ENCODE results near the gene SEC14L5.

Gene SEC14L5

DNA sequence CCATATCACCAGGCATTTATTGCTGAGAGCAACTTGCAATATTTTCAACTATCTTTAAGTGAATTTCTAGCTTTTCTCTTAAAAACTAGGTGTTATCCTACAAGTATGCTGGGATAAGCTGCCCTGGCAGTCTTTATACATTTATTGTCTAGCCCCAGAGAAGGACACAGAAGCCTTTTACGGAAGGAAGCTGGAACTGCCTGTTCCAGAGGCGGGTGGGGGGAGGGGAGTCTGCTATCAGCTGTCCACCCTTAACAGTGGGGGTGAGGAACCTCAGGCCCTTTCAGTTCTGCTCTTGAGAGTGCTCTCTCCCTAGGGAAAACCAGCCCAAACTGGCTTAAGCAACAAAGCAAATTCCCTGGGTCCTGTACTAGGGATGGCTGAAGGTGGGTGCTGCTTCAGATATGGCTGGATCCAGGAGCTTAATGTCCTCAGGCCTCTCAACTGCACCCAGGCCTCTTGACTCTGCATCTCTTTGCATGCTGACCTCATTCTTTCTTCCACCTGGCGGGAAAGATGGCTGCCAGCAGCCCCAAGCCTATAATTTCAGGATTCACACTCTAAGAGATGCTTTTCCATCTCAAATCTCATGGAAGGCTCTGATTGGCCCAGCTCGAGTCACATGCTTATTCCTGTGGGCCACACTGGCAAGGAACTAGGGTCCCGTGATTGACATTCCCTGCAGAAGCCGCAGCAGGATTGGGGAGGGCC lies 59.0 kb downstream of the SEC14L5 start:
- no peak for DNase-seq

DNA sequence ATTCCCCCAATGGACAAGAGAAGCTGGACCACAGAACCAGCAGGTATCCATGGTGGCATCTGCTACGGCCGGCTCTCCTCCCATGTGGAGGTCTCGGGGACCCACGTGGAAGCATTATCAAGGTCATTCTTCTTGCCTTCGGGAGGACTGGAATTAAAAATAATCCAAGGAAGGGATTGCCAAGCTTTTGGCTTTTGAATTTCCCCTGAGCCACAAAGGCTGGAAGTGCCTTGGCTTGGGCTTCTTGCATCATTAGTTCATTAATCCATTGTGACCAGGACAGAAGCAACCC lies 59.5 kb downstream of the SEC14L5 start:
- DNase-seq = no peak

DNA sequence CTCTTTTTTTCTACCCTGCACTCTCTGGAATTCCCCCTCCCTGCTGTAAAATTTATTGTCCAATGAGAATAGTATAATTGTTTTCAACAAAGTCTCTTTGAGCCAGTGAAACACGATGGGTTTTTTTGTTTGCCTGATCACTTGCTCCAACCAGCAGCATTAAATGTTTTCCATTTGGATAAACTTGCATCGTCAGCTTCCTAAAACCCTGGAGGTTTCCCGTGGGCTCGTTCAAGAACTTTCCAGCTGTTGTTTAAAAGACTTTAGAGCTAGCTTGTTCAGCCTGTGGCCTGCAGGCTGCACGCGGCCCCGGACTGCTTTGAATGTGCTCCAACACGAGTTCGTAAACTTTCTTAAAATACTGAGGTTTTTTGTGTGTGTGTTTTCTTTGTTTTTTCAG lies 60.7 kb downstream of the SEC14L5 start:
- DNase-seq = no peak

DNA sequence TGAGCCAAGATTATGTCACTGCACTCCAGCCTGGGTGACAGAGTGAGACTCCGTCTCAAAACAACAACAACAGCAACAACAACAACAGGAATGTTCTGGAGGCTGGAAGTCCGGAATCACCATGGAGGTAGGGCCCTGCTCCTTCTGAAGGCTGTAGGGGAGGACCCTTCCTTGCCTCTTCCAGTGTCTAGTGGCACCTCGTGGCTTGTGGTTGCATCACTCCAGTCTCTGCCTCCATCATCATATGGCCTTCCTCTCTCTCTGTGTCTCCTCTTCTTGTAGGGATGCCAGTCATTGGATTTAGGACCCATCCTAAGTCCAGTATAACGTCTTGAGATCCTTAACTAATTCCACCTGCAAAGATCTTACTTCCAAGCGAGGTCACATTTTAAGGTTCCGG lies 61.6 kb downstream of the SEC14L5 start:
- no peak for DNase-seq

DNA sequence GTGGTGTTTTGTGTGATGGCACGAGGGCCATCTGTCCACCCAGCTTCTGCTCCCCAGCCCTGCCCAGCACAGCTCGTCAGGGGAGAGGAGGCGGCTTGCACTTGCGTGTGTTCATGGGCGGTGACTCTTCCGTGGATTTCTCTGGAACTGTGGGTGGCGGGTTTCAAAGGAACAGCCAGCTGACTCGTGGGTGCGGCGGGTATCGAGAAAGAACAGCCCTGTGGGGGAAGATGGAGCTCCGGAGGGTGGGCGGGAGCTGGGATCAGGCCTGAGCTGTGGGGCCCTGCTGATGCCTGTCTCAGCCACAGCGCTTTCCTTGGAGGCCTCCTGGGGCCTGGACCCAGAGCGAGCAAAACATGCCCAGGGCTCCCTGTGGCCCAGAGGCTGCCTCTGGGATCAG lies 62.4 kb downstream of the SEC14L5 start:
- DNase-seq = no peak

DNA sequence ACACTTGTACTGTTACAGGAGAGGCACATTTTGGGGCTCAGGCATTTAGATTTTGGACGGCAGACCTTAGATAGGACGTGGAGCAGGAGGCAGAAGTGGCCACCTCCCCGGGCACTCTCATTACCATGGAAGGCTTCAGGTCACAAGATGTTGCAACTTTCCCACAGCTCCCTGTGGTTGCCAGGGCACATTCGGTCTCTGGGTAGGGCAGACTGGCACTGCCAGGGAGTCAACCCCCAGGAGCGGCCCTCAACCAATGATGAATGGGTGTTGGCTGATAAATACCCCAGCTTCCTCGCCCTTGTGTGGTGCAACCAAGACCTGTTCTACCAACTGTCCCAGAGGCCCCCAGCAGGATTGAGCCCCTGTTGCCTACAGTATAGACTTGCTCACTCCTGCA lies 64.4 kb downstream of the SEC14L5 start:
- DNase-seq = no peak

DNA sequence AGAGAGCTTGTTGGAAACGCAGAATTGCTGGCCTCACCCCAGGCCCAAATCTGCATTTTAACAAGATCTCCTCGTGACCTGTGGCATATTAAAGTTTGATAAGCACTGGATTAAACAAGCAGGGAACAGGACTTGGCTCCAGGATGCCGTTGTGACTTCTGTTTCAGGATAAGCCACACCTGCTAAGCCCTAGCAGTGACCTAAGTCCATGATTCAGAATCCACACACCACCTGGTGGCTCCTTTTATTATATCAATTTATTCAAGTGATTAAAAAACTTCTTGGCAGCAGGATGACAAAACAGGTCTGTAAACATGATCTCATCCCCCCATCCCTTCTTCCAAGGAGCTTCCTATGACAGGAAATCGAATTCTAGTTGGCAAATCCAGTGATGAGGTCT lies 66.5 kb downstream of the SEC14L5 start:
- DNase-seq = peak; percentile 75

DNA sequence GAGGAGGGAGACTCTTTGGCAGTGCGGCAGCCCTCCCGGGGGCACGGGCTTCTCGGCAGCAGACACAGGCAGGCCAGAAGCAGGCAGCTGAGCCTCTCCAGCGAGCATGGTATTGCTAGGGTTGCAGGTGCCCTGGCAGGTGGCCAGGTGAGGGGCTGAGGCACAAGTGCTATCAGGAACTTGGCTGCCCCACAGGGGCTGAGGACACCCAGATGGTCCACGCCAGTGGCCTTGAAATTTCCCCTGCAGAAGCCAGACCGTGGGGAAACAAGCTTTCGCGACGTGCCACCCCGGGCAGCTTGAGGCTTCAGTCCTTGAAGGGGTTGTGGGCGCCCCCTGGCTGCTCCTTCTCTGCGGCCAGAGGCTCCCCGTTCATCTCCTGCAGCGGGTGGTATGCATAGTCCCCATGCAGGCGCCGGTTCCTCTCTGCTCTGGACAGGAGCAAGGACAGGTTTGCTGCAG lies 67.1 kb downstream of the SEC14L5 start:
- DNase-seq = peak; percentile 64

DNA sequence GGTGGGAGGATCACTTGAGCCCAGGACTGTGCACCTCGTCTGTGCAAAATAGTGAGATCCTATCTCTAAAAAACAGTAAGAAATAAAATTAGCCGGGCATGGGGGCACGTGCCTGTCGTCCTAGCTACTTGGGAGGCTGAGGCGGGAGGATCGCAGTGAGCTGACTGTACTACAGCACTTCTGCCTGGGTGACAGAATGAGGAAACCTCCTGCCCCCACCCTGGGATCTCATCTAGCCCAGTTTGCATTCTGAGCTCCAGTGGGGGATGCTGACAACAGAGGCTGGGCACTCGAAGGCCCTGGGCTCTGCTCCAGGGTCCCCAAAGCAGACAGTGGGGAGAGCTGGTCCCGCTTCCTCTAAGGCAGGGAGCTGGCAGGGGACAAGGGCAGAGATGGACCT lies 68.5 kb downstream of the SEC14L5 start:
- DNase-seq = no peak

DNA sequence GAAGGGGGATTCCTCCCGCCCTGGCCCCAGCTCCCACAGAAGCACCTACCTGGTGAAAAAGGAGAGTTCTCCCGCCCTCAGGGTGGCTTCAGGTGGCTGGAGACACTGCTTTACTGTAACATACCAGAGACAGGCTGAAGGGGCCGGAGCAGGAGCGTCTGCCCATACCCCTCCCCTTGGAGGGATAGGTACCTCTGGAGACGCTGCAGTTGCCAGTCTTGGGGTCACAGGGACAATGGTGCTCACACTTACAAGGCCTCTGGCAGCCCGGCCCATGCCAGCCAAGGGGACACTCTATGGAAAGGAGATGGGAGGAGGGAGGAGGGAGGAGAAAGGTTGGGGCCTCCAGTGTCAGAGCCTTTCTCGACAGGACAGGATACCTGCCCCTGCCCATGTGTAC lies 69.0 kb downstream of the SEC14L5 start:
- no peak for DNase-seq

DNA sequence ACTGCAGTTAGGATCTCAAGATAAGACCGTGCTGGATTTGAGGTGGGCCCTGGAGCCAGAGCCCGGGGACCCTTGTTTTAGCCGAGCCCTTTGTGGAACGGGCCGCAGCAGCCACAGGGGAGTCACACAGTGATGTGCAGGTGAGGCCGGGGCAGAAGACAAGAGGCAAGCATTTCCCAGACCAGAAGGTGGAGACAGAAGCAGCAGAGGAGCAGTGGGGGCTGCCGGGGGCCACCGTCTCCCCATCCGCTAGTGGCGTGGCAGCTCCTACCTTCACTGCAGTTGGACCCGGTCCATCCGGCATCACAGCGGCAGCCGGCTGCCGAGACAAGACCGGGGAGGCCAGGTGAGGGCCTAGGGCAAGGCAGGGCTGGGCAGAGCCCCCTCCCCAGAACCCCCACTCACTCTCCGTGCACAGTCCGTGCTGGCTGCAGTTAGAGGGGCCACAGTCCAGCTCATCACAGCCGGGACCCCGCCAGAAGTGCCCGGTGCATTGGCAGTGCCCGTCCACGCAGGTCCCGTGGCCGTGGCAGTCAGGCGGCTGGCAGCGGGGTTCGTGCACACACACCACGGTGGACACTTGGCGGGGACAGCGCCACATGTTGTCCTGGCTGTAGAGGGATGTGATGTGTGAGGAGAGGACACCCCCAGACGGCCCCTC lies 69.6 kb downstream of the SEC14L5 start:
- no peak for DNase-seq

DNA sequence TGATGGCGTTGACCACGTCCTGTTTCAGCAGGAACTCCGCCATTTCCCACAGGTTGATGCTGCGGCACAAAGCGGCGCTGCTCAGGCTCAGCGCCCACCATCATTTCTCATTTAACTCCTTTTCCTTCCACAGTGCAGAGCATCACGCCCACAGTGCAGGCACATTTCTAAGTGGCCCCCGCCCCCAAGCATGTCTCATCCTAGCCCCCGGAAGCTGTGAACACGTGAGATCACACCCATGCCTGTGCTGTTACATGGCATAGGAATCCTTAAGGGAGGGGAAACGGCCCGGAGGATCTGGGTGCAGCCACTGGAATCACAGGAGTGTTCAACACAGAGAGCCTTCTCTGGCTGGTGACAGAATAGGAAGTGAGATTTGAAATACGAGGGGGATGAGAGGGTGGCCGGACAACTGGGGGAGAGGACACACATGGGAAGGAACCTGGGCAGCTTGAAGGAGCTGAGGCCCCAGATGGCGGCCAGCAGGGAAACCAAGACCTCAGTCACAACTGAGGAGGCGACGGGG lies 70.9 kb downstream of the SEC14L5 start:
- DNase-seq = no peak

DNA sequence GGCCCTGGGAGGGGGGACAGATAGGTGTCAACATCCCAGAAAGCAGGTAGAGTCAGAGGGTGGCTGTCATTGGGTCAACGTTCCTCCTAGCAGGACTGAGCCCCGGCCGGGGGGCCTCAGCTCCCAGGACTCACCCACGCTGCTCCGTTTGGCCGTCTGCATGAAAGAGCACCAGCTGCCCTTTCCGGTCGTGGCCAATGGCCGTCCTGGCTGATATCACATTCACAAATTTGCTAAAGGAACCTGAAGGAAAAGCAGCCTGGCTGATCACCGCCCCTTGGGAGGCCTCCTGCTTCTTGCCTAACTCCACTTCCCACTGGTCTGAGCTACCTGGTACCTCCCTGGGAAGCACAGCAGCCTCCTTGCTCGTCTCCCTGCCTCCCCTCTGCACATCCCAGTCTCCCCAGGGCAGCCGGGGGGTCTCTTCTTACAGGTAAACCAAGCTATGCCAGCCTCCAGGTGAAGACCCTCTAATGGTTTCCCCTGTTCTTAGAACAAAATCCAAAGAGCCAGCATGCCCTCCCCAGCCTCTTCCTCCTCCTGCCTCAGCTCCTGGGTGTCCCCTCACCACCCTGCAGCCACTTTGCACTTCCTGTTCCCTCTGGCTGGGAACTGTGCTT lies 72.2 kb downstream of the SEC14L5 start:
- no peak for DNase-seq

DNA sequence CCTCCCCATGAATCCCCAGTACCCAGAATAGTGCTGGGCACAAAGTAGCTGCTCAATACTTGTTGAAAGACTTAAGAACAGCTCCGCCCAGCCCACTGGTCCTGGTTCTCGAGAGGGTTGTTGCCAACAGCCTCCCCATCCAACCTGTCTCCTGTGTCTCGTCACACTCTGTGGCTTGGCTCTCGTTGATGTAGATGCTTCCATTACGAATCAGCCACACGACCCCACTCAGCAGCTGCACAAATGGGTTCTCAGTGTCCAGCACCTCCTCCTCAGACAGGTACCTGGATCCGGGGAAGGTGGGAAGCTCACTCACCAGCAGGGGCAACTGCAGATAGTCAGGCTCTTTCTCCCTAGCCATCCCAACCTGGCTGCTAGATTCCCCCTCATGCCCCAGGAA lies 73.5 kb downstream of the SEC14L5 start:
- no peak for DNase-seq

DNA sequence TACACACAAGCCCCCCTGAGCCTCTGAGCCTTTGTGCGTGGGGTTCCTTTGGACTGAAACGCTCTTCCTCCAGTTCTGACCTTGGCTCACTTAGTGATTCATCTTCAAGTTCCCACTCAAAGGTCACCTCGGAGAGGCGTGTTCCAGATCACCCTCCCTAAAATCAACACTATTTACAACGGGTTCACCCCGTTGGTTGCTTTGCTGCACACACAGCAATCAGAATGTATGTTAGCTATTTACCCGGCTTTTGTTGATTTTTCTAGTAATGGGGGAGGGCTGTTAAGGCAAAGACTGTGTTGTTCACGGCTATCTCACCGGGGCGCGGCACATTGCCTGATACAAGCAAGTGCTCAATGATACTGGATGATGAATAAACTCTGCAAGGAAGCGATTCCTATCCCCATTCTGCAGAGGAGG lies 74.6 kb downstream of the SEC14L5 start:
- no peak for DNase-seq

DNA sequence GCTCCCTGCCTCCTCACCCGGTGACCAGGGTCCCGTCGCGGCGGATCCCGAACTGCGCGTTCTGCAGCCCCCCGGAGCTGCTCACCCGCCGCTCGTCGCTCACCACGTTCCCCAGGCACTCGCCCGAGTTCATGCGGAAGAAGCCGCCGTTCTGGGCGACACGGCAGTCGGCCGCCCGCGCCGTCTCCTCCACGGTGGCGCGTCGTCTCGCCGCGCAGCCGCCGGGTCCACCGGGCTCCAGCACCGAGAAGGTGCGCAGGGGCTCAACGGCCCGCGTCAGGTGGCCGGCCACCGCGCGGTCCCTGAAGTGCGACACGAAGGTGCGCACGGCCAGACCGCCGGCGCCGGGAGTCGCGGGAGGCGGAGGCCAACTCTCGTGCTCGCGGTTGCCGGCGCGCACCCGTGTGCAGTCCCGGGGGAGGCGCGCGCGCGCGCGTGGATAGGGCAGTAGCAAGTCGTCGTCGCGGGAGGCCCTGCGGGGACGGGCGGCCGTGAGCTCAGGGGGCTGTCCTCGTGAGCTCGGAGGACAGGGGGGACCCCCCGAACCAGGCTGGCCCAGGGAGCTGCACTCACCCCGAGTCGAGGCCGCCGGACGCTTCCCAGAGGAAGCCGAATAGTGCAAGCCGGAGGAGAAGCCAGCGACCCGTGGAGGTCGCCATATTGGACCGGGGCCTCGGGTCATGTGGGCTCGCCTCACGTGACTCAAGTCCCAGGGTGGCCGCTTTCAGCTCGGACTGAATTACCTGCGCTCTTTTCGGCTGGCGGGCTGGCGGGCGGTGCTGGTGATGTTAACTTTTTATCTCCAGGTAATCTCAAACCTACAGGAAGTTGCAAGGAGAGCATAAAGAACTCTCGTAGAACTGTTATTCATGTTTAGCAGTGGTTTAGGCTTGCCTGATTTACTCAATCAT lies 75.4 kb downstream of the SEC14L5 start, which contains the start of gene NAGPA:
Gene NAGPA (minus strand): TSS at position 680 of the 911 bp plus-strand sequence. CDS start 21 bp downstream, at position 659.
- DNase-seq = peak; percentile 85

DNA sequence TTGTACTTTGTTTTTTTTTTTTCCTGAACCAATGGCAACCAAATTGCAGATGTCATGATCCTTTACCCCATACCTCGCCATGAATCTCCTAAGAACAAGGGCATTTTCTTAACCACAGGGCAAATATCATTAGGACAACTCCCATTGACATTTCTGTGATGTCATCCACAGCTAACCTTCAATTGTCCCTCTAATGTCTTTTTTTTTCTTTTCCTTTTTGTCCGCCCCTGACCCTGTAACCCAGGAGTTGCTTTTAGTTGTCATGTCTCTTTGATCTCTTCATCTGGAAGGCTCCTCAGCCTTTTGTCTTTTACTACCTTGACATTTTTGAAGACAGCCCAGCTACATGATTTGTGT lies 76.0 kb downstream of the SEC14L5 start:
- no peak for DNase-seq

DNA sequence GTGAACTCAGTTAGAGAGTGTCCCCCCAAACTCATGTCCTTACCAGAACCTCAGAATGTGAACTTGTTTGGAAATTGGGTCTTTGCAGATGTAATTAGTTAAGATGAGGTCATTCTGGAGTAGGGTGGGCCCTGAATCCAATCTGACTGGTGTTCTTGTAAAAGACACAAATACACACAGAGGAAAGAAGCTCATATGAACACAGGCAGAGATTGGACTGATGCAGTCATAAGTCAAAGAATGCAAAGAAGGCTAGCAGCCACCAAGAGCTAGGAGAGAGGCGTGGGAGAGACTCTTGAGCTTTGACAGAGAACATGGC lies 77.7 kb downstream of the SEC14L5 start:
- DNase-seq = no peak

DNA sequence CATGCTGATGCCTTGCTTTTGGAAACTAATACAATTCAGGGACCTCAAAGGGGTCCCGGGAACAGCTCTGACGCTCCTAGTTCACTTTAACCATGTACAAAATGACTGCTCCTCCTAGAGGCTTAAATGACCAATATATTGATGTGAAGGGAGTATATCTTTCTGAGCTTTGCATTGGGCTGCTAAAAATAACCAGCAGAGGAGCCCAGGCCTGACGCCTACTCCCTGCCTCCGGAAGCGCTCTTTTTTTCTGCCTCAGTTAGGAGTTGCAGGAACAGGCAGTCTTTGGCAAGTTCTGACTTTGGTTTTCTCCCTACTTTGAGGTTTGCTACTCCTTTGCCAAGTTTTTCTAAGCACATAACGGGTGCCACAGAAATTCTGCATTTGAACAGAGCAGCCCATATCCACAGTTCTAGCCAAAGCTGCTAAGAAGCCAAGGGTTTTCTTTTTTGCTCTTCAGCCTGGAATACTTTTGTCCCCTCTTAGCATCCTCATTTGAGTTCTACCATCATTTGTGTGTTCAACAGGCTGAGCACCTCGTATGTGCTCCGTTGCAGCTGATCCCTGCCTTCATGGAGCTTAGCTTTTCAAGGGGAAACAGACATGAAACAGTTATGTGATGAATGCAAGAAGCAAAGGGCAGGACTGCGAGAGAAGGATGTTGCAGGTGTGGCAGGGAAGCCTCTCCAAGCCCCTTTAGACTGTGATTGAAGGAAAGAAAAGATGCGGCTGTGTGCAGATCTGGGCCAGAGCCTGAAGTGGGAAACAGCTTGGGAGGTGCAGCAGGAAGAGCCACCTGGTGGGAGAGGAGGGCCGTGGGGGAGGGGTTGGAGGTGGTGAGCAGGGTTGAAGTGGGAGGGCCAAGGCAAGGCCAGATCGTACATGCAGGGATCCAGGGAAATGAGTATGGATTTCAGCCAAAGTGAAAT lies 78.4 kb downstream of the SEC14L5 start:
- no peak for DNase-seq

DNA sequence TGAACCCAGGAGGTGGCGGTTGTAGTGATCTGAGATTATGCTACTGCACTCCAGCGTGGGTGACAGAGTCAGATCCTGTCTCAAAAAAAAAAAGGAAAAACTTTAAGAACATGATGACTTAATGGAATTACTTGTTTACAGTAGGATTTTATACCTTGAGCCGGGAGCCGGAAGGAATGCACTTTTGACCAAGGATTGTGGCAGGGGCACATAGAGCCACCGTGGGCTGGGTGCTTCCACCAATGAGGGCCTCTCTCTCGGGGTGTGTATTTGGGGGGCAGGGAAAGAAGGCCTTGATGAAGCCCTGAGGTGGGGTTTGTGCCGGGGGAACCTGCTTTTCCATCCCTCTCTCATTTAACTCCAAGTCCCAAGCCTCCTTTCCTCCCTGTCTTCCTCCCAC lies 82.3 kb downstream of the SEC14L5 start:
- no peak for DNase-seq

DNA sequence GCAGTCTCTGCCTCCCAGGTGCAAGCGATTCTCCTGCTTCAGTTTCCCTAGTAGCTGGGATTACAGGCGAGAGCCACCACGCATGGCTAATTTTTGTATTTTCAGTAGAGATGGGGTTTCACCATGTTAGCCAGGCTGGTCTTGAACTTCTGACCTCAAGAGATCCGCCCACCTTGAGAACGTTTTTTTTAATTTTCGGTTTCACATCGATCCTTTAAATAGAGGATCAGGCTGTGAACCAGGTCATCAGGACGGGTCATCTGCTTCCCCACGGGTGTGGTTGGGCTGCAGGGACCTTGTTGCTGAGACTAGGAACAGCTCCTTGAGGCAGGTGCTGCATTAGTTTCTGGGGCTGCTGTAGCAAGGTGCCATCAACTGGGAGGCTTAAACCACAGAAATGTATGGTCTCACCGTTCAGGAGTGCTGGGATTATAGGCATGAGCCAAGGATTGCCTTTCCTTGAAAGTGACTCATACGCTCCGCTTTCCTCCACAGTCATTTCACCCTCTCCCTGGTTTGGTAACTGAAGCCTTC lies 83.5 kb downstream of the SEC14L5 start:
- DNase-seq = no peak
